Right lobe of liver (tissue), 6 donors: ENCODE data around the gene INMT. TPM values are rescaled to one million over a fixed set of nuclear protein-coding genes. Genes with fewer than 3 reads are reported as not detected.

Experiments used
- ATAC-seq, 4 donors: fragments of 200-7000 bp; cut with Tn5 transposase; one replicate each; pipeline ENCODE4 v1.9.1; 2020; ENCODE audit warnings: mild to moderate bottlenecking in 4 of 4, moderate library complexity in 4 of 4
- DNase-seq, 3 donors: peaks; one replicate each; pipeline ENCODE4 v3.0.0-alpha.2; 2020
- H3K27ac ChIP-seq, 3 donors: fragments of 200-600 bp; one replicate each; pipeline ENCODE4 v1.8.0; 2022
- H3K27me3 ChIP-seq, 2 donors: fragments of 200-600 bp; one replicate each; pipeline ENCODE4 v1.8.0; 2022
- H3K36me3 ChIP-seq, 4 donors: fragments of 200-600 bp; sonication (generic) in 1 of 4; one replicate each; pipeline versions ENCODE4 v1.5.1 to v1.8.0; 2017 to 2022; ENCODE audit warnings: control low read depth in 1 of 4
- H3K4me1 ChIP-seq, 4 donors: fragments of 200-600 bp; sonication (generic) in 1 of 4; one replicate each; pipeline versions ENCODE4 v1.5.1 to v1.8.0; 2017 to 2022; ENCODE audit warnings: control low read depth in 1 of 4
- H3K4me3 ChIP-seq, 3 donors: fragments of 200-600 bp; one replicate each; pipeline ENCODE4 v1.8.0; 2022
- H3K9me3 ChIP-seq, 4 donors: fragments of 200-600 bp; sonication (generic) in 1 of 4; one replicate each; pipeline versions ENCODE4 v1.5.1 to v1.8.0; 2017 to 2022; ENCODE audit warnings: control low read depth in 1 of 4
- POLR2A ChIP-seq: fragments of 450-650 bp; IDR thresholded peaks from one replicate; pipeline ENCODE4 v1.6.1; 2017; ENCODE audit warnings: antibody characterized with exemption, mild to moderate bottlenecking
- WGBS: methylation state at CpG from one replicate; pipeline ENCODE4 v1.1.6; 2018; ENCODE audit warnings: low coverage, low lambda C conversion rate; ENCODE audit not compliant: insufficient coverage; ENCODE audit errors: missing lambda C conversion rate; 5-methylcytosine and 5-hydroxymethylcytosine counted together
- intact Hi-C, 2 donors: fragments of 100-400 bp; cut with DNase I; formaldehyde crosslinking; loops; one replicate each; pipeline versions ENCODE4 v1.11.2 to v1.14.1; 2022
- total RNA-seq, 6 experiments: library from RNA; depleted of rRNA in 2 of 6; stranded (reverse); fragments of >200 nt in 2 of 6; fragmentation: NEBNext Ultra II Directional in 3 of 6; extraction: Animal tissue kit (Norgen Biotek cat#: 25700) in 3 of 6; gene quantifications; one replicate each; pipeline versions ENCODE4 v1.1.0 to v1.2.4, GENCODE V29; 2016 to 2023
- TF ChIP-seq, protein P1 (sequence below), 4 donors: fragments of 200-600 bp in 3 of 4; fragments of 450-650 bp in 1 of 4; IDR thresholded peaks; one replicate each; pipeline versions ENCODE4 v1.5.1 to v1.8.0; 2016 to 2022; ENCODE audit warnings: antibody characterized with exemption in 4 of 4, mild to moderate bottlenecking in 2 of 4
- donor health status: DM: no; HTN: yes; CAD: no.
- donor health status: DM: no; HTN: no; CAD: no.
- donor health status: DM: no; HTN: no; CAD: no.
- donor health status: DM: no; HTN: yes; CAD: no.
- donor health status: DM: no; HTN: yes; CAD: no.

The INMT gene
- total RNA-seq, 6 experiments from 2014 or later: 14.7 to 58.9 (median 35.5) TPM

DNA sequence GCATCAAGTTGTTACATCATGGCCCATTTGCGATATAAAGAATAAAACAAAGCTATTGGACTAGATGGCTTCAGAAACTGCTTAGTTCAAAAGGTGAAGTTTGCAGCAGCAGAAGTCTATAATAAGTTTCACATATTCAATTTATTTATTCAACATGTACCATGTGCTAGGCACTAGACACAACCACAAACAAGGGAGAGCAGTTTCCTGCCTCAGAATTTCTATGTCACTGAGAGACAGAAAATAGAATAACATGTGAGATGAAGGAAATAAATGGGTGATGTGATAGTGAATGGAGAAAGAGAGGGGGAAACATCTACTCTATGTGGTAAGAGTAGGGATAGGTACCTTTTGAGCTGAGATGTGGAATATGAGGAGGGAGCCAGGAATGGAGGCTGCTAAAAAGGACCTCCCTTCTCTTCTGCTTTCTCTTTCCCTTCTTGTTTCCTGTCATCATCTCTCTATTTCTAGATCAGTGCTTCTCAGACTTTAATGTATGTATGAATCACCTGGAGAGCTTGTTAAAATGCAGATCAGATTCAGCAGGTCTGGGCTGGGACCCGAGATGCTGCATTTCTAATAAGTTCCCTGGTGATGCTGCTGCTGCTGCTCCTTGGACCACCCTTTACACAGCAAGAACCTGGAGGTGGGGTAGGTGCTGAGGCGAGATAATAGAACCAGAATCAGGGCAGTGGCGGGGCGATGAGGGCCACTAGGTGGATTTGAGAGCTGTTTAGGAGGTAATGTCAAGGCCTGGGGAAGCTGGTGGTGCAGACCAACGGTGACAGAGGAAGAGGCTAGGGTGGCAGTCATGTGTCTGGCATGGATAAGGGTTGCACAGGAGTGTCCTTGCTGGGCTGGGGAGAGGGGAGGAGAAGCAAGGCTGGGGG lies 13.7 kb upstream of the INMT start:
- no peaks in the 10 kb centered on the region for H3K36me3 ChIP-seq
- intact Hi-C loops: no loop called here
- WGBS: 71% methylated on average over 6 of the region's 6 CpGs
- TF ChIP-seq, protein P1, sequence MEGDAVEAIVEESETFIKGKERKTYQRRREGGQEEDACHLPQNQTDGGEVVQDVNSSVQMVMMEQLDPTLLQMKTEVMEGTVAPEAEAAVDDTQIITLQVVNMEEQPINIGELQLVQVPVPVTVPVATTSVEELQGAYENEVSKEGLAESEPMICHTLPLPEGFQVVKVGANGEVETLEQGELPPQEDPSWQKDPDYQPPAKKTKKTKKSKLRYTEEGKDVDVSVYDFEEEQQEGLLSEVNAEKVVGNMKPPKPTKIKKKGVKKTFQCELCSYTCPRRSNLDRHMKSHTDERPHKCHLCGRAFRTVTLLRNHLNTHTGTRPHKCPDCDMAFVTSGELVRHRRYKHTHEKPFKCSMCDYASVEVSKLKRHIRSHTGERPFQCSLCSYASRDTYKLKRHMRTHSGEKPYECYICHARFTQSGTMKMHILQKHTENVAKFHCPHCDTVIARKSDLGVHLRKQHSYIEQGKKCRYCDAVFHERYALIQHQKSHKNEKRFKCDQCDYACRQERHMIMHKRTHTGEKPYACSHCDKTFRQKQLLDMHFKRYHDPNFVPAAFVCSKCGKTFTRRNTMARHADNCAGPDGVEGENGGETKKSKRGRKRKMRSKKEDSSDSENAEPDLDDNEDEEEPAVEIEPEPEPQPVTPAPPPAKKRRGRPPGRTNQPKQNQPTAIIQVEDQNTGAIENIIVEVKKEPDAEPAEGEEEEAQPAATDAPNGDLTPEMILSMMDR (IDR thresholded peaks at IDR 0.05): no peak
- TF ChIP-seq POLR2A: no peak
- H3K4me3 ChIP-seq: no peak overlapping the region
- H3K27ac ChIP-seq: no peak overlapping the region
- no peaks in the 10 kb centered on the region for H3K27me3 ChIP-seq
- ATAC-seq (no peak), DNase-seq (no peak)
- no peaks in the 10 kb centered on the region for H3K9me3 ChIP-seq
- H3K4me1 ChIP-seq: no peaks in the 10 kb centered on the region

GRCh38 chr7:30739691-30740090 lies 12.2 kb upstream of the INMT start:
- DNase-seq (no peak), ATAC-seq (no peak)
- no peak overlapping the region for H3K4me3 ChIP-seq
- H3K36me3 ChIP-seq: no peaks in the 10 kb centered on the region
- no peaks in the 10 kb centered on the region for H3K4me1 ChIP-seq
- no peak overlapping the region for H3K27ac ChIP-seq
- H3K27me3 ChIP-seq: no peaks in the 10 kb centered on the region
- 100% methylated on average over 1 of the region's 2 CpGs for WGBS
- H3K9me3 ChIP-seq: no peaks in the 10 kb centered on the region
- TF ChIP-seq, protein P1 (IDR thresholded peaks at IDR 0.05): no peak
- TF ChIP-seq POLR2A: no peak
- intact Hi-C loops: no loop called here

DNA sequence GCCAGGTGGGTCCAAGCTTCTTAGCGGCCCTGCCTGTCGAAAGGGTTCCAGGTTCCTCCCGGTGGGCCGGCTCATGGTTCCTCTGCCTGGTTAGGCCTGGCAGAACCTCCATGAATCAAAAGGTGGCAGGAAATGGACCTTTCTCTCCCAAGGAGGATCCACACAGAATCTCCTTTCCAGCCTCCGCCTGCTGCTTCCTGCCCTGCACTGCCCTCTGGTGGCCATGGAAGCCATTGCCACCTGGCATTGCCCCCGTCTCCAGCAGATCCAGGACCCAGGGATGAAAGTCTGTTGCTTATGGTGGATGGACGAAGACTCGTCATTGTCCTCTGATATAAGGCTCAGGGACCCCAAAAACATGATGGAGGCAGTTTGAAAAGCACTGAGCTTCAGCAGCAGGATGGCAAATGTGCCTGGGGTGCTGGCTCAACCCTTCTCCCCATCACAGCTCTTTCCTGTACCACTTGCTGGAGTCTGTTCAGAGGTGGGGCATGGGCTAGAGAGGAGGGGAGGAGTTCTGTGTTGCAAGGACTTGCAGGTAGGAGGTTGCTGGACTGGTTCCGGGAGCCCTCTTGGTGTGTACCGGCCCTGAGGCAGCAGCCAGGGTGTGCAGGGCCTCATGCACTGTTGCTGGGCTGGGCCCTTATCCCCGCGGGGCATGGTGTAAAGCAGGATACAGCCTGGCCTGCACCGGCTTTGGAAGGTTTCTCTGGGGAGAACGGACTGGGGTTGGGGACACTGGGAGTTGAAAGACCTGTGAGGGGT lies 11.3 kb upstream of the INMT start:
- no peak overlapping the region for H3K4me3 ChIP-seq
- no peaks in the 10 kb centered on the region for H3K4me1 ChIP-seq
- intact Hi-C loops: no loop called here
- ATAC-seq: peak; percentile 89 to 97 (median 94)
- H3K9me3 ChIP-seq: no peaks in the 10 kb centered on the region
- peak; percentile 73 to 80 (median 74) for DNase-seq
- no peaks in the 10 kb centered on the region for H3K36me3 ChIP-seq
- TF ChIP-seq POLR2A: no peak
- TF ChIP-seq, protein P1 (IDR thresholded peaks at IDR 0.05): peak in 3 of 4 donors; percentile 92 to 99 (median 99)
- H3K27ac ChIP-seq: no peak overlapping the region
- 33% methylated on average over 7 of the region's 14 CpGs for whole genome bisulfite sequencing
- H3K27me3 ChIP-seq: no peaks in the 10 kb centered on the region

GRCh38 chr7:30741289-30741688 lies 10.6 kb upstream of the INMT start:
- TF ChIP-seq, protein P1 (IDR thresholded peaks at IDR 0.05): no peak
- TF ChIP-seq POLR2A: no peak
- H3K36me3 ChIP-seq: no peaks in the 10 kb centered on the region
- H3K27ac ChIP-seq: no peak overlapping the region
- no peaks in the 10 kb centered on the region for H3K27me3 ChIP-seq
- DNase-seq (no peak), ATAC-seq (no peak)
- no peaks in the 10 kb centered on the region for H3K9me3 ChIP-seq
- H3K4me3 ChIP-seq: no peak overlapping the region
- H3K4me1 ChIP-seq: no peaks in the 10 kb centered on the region
- intact Hi-C loops: no loop called here
- no CpG with 5 or more reads among the region's 8 CpGs for WGBS
